Vagina (tissue), 2 donors: ENCODE measurements around the gene DNMT3L.

Experiments used
- CTCF ChIP-seq, 3 experiments: fragments of 450-650 bp in 2 of 3; fragments of 200-600 bp in 1 of 3; sonication (generic) in 1 of 3; IDR thresholded peaks; one replicate each; pipeline ENCODE4 v1.5.1; 2017 to 2019; ENCODE audit warnings: antibody characterized with exemption in 3 of 3, mild to moderate bottlenecking in 2 of 3, moderate library complexity in 2 of 3
- POLR2A ChIP-seq, 2 donors: fragments of 450-650 bp; IDR thresholded peaks; one replicate each; pipeline ENCODE4 v1.6.1; 2017; ENCODE audit warnings: antibody characterized with exemption in 2 of 2, mild to moderate bottlenecking in 2 of 2, moderate library complexity in 2 of 2
- POLR2AphosphoS5 ChIP-seq, 2 donors: sonication (generic); formaldehyde crosslinking; IDR thresholded peaks; one replicate each; pipeline ENCODE4 v1.9.0; 2017; ENCODE audit warnings: antibody characterized with exemption in 2 of 2, mild to moderate bottlenecking in 2 of 2, low read depth in 1 of 2; ENCODE audit not compliant: insufficient read depth in 1 of 2

- no peak for TF ChIP-seq POLR2A (IDR thresholded peaks at IDR 0.05)
- no peak for TF ChIP-seq CTCF (IDR thresholded peaks at IDR 0.05)
- no peak for TF ChIP-seq POLR2AphosphoS5 (IDR thresholded peaks at IDR 0.05; ENCODE audit: insufficient read depth in 1 of 2, low read depth in 1 of 2)
These were observed 24.5 kb upstream of the DNMT3L start for GRCh38 chr21:44286086-44286715.
